Prostate gland (tissue), 2 donors: ENCODE results near the gene EDDM13.
A peak's percentile ranks its signal among the peaks of the same experiment; 100 is the strongest.

Experiments
- CTCF ChIP-seq, 4 experiments: fragments of 200-600 bp in 2 of 4; fragments of 450-650 bp in 2 of 4; sonication (generic) in 2 of 4; IDR thresholded peaks; 1 replicate in 3 of 4; 2 replicates in 1 of 4; pipeline ENCODE4 v1.5.1; 2016 to 2019; ENCODE audit warnings: antibody characterized with exemption in 4 of 4, mild to moderate bottlenecking in 2 of 4, moderate library complexity in 2 of 4
- POLR2AphosphoS5 ChIP-seq: sonication (generic); formaldehyde crosslinking; IDR thresholded peaks from one replicate; pipeline ENCODE4 v1.6.1; 2017; ENCODE audit warnings: antibody characterized with exemption

GRCh38 chr19:56253737-56254136, 18.8 kb upstream of the EDDM13 start:
- TF ChIP-seq CTCF (IDR thresholded peaks at IDR 0.05) (peak in 3 of 4 experiments; percentile 33 to 59 (median 49)), POLR2AphosphoS5 (no peak)
